HepG2 (cell line): Measurements from ENCODE around the gene SCYGR4. TPM values are rescaled to one million over a fixed set of nuclear protein-coding genes. Genes with fewer than 3 reads are reported as not detected.
A peak's percentile ranks its signal among the peaks of the same experiment; 100 is the strongest.

Source experiments
- ARID3A ChIP-seq: IDR thresholded peaks from 2 replicates; pipeline ENCODE4 v1.6.1; 2012; ENCODE audit warnings: low read depth, low read length, improper control_type of control experiment
- GZF1 ChIP-seq: sonication (generic); formaldehyde crosslinking; IDR thresholded peaks from 2 replicates; pipeline ENCODE4 v1.5.1; 2020; ENCODE audit warnings: mild to moderate bottlenecking, missing genetic modification reagents
- HOMEZ ChIP-seq: IDR thresholded peaks from 2 replicates; pipeline ENCODE4 v1.6.1; 2016; ENCODE audit warnings: low read depth
- JUN ChIP-seq: sonication (generic); formaldehyde crosslinking; IDR thresholded peaks from 2 replicates; pipeline ENCODE4 v1.4.0; 2020; ENCODE audit warnings: mild to moderate bottlenecking, missing genetic modification reagents
- NFATC3 ChIP-seq: sonication (generic); formaldehyde crosslinking; IDR thresholded peaks from 2 replicates; pipeline ENCODE4 v1.5.1; 2020; ENCODE audit warnings: mild to moderate bottlenecking, missing genetic modification reagents
- POLR2G ChIP-seq: fragments of 200-400 bp; formaldehyde crosslinking; IDR thresholded peaks from 2 replicates; pipeline ENCODE4 v1.6.1; 2018; ENCODE audit warnings: mild to moderate bottlenecking, low read depth, low read length, moderate library complexity
- TEF ChIP-seq: sonication (generic); formaldehyde crosslinking; IDR thresholded peaks from 2 replicates; pipeline ENCODE4 v1.5.0; 2020; ENCODE audit warnings: missing genetic modification reagents
- TRAFD1 ChIP-seq: sonication (generic); formaldehyde crosslinking; IDR thresholded peaks from 2 replicates; pipeline ENCODE4 v1.5.1; 2020; ENCODE audit warnings: missing genetic modification reagents, mild to moderate bottlenecking, borderline replicate concordance
- ZNF230 ChIP-seq: sonication (generic); formaldehyde crosslinking; IDR thresholded peaks from 2 replicates; pipeline ENCODE4 v1.4.0; 2020; ENCODE audit warnings: mild to moderate bottlenecking, missing genetic modification reagents
- ZNF317 ChIP-seq: sonication (generic); formaldehyde crosslinking; IDR thresholded peaks from 2 replicates; pipeline ENCODE4 v1.5.0; 2020; ENCODE audit warnings: mild to moderate bottlenecking, missing genetic modification reagents
- ZNF687 ChIP-seq: sonication (generic); formaldehyde crosslinking; IDR thresholded peaks from 2 replicates; pipeline ENCODE4 v1.5.1; 2020; ENCODE audit warnings: mild to moderate bottlenecking, missing genetic modification reagents, moderate library complexity
- ZNF710 ChIP-seq: sonication (generic); formaldehyde crosslinking; IDR thresholded peaks from 2 replicates; pipeline ENCODE4 v1.5.0; 2020; ENCODE audit warnings: mild to moderate bottlenecking, missing genetic modification reagents, borderline replicate concordance
- ZNF746 ChIP-seq: sonication (generic); formaldehyde crosslinking; IDR thresholded peaks from 2 replicates; pipeline ENCODE4 v1.8.0; 2022; ENCODE audit warnings: mild to moderate bottlenecking, missing genetic modification reagents
- ZSCAN21 ChIP-seq: sonication (generic); formaldehyde crosslinking; IDR thresholded peaks from 2 replicates; pipeline ENCODE4 v1.8.0; 2022; ENCODE audit warnings: mild to moderate bottlenecking, missing genetic modification reagents, moderate library complexity, borderline replicate concordance
- ZSCAN31 ChIP-seq: sonication (generic); formaldehyde crosslinking; IDR thresholded peaks from 2 replicates; pipeline ENCODE4 v1.5.0; 2020; ENCODE audit warnings: low read depth, mild to moderate bottlenecking, missing genetic modification reagents
- polyA plus RNA-seq, 8 experiments: library from polyadenylated mRNA; depleted of rRNA in 3 of 8; stranded (reverse) in 7 of 8; unstranded in 1 of 8; fragments of >200 nt; fragmentation: Illumina TruSeq in 4 of 8; extraction: Trizol in 4 of 8; gene quantifications; 2 replicates each; pipeline versions ENCODE4 v1.2.1 to v1.2.3, GENCODE V29; 2011 to 2016; ENCODE audit warnings: low read depth in 4 of 8, missing spikeins in 1 of 8, mixed read lengths in 1 of 8; ENCODE audit not compliant: insufficient read depth in 1 of 8
- total RNA-seq, 5 experiments: library from RNA; depleted of rRNA; stranded (reverse); fragments of >200 nt; fragmentation: Illumina TruSeq; extraction: Trizol; gene quantifications; 2 replicates each; pipeline ENCODE4 v1.2.3, GENCODE V29; 2016; ENCODE audit warnings: low read depth in 1 of 5

Gene SCYGR4
- total and polyA plus RNA-seq, 2 of the 13 experiments (the other 11 are each of a cell fraction or from before 2014, with no cell fraction given) = not detected

- TF ChIP-seq ZNF710 (CRISPR knock-in tag) = peak; percentile 70; the same call in 1 of the 2 replicates
- no peak for TF ChIP-seq NFATC3
- 0 out of 2 replicates have a peak, but pooled peaks have one; percentile 23 for TF ChIP-seq ZNF317 (CRISPR knock-in tag)
- no peak for TF ChIP-seq TRAFD1 (CRISPR knock-in tag)
- TF ChIP-seq ZNF746 = no peak; the same call in 1 of the 2 replicates
- peak; percentile 89 for TF ChIP-seq ARID3A
- TF ChIP-seq ZSCAN21 (CRISPR knock-in tag) = peak; percentile 47; the same call in 1 of the 2 replicates
- TF ChIP-seq JUN (CRISPR knock-in tag) = peak; percentile 69; the same call in 1 of the 2 replicates
- TF ChIP-seq ZNF687 = no peak
- no peak for TF ChIP-seq TEF (CRISPR knock-in tag)
- no peak for TF ChIP-seq ZNF230 (CRISPR knock-in tag)
- no peak for TF ChIP-seq GZF1 (CRISPR knock-in tag)
- TF ChIP-seq HOMEZ = peak; percentile 67; the same call in 1 of the 2 replicates
- TF ChIP-seq ZSCAN31 (CRISPR knock-in tag) = 0 out of 2 replicates have a peak, but pooled peaks have one; percentile 48
- TF ChIP-seq POLR2G = no peak
Measured at GRCh38 chr2:227643990-227644551, 26.8 kb downstream of the SCYGR4 start (continued).
